K562 (cell line): ENCODE data around the gene APOM. TPM values are rescaled to one million over a fixed set of nuclear protein-coding genes. Genes with fewer than 3 reads are reported as not detected.

Experiments
- CTCFL ChIP-seq: IDR thresholded peaks from 2 replicates; pipeline ENCODE4 v1.6.1; 2011; ENCODE audit warnings: borderline replicate concordance, low read depth, mild to moderate bottlenecking, moderate library complexity, low read length; ENCODE audit not compliant: insufficient read depth, poor library complexity, severe bottlenecking
- GMEB1 ChIP-seq: fragments of 250-450 bp; sonication (Bioruptor Pico); IDR thresholded peaks from 2 replicates; pipeline ENCODE4 v1.4.0; 2020; ENCODE audit warnings: mild to moderate bottlenecking
- HOMEZ ChIP-seq: fragments of 250-450 bp; sonication (Bioruptor Pico); IDR thresholded peaks from 2 replicates; pipeline ENCODE4 v1.4.0; 2020; ENCODE audit warnings: mild to moderate bottlenecking, moderate library complexity
- KAT2B ChIP-seq: IDR thresholded peaks from one replicate; pipeline ENCODE4 v1.6.1; 2012; ENCODE audit warnings: low read depth, mild to moderate bottlenecking, control low read depth, inconsistent platforms, low read length, moderate library complexity
- NONO ChIP-seq, 2 experiments: fragments of 200-400 bp in 1 of 2; fragments of 450-650 bp in 1 of 2; formaldehyde crosslinking in 1 of 2; IDR thresholded peaks; 2 replicates each; pipeline ENCODE4 v1.6.1; 2017; ENCODE audit warnings: low read depth in 2 of 2, mild to moderate bottlenecking in 2 of 2, moderate library complexity in 2 of 2, low read length in 1 of 2
- POLR3G ChIP-seq: IDR thresholded peaks from 2 replicates; pipeline ENCODE4 v1.6.1; 2011; ENCODE audit not compliant: insufficient read length, insufficient replicate concordance; ENCODE audit errors: extremely low read depth
- RBM14 ChIP-seq: fragments of 200-400 bp; formaldehyde crosslinking; IDR thresholded peaks from 2 replicates; pipeline ENCODE4 v1.6.1; 2018; ENCODE audit warnings: low read depth, mild to moderate bottlenecking, low read length, moderate library complexity, borderline replicate concordance; ENCODE audit not compliant: insufficient read depth
- RFX1 ChIP-seq: fragments of 450-650 bp; IDR thresholded peaks from 2 replicates; pipeline ENCODE4 v1.6.1; 2016; ENCODE audit warnings: mild to moderate bottlenecking, moderate library complexity
- SMARCA4 ChIP-seq: fragments of 450-650 bp; IDR thresholded peaks from 2 replicates; pipeline ENCODE4 v1.6.1; 2016
- ZC3H8 ChIP-seq: fragments of 450-650 bp; IDR thresholded peaks from 2 replicates; pipeline ENCODE4 v1.6.1; 2017
- ZNF133 ChIP-seq: fragments of 250-450 bp; sonication (Bioruptor Pico); IDR thresholded peaks from 2 replicates; pipeline ENCODE4 v1.4.0; 2020; ENCODE audit warnings: mild to moderate bottlenecking
- polyA plus RNA-seq, 8 experiments: library from polyadenylated mRNA; depleted of rRNA in 4 of 8; stranded (reverse) in 5 of 8; unstranded in 3 of 8; fragments of >200 nt; fragmentation: Nextera tagmentation in 2 of 8; fragmentation: Illumina TruSeq in 1 of 8; extraction: Ambion mirVana in 2 of 8; extraction: Trizol in 1 of 8; gene quantifications; 2 replicates each; pipeline versions ENCODE4 v1.2.1 to v1.2.3, GENCODE V29; 2011 to 2014; ENCODE audit warnings: inconsistent platforms in 1 of 8, missing spikeins in 1 of 8
- total RNA-seq, 7 experiments: library from RNA; depleted of rRNA in 6 of 7; stranded (reverse); fragments of >200 nt in 6 of 7; fragmentation: Illumina TruSeq in 2 of 7; extraction: Trizol in 2 of 7; gene quantifications; 2 replicates each; pipeline versions ENCODE4 v1.2.1 to v1.2.3, GENCODE V29; 2011 to 2021; ENCODE audit warnings: low replicate concordance in 1 of 7
- TF ChIP-seq, protein P1 (sequence below): IDR thresholded peaks from 2 replicates; pipeline ENCODE4 v1.6.1; 2014; ENCODE audit warnings: antibody characterized with exemption
- TF ChIP-seq, protein P2 (sequence below): fragments of 450-650 bp; IDR thresholded peaks from 2 replicates; pipeline ENCODE4 v1.6.1; 2017; ENCODE audit warnings: antibody characterized with exemption
- TF ChIP-seq, protein P3 (sequence below): fragments of 250-450 bp; sonication (Bioruptor Pico); IDR thresholded peaks from 2 replicates; pipeline ENCODE4 v1.5.0; 2021; ENCODE audit warnings: mild to moderate bottlenecking, borderline replicate concordance

Gene APOM
- total and polyA plus RNA-seq, 9 of the 15 experiments (the other 6 are each of a cell fraction or from before 2014, with no cell fraction given) = 5.7 to 24.3 (median 10.4) TPM

- TF ChIP-seq, protein P1, sequence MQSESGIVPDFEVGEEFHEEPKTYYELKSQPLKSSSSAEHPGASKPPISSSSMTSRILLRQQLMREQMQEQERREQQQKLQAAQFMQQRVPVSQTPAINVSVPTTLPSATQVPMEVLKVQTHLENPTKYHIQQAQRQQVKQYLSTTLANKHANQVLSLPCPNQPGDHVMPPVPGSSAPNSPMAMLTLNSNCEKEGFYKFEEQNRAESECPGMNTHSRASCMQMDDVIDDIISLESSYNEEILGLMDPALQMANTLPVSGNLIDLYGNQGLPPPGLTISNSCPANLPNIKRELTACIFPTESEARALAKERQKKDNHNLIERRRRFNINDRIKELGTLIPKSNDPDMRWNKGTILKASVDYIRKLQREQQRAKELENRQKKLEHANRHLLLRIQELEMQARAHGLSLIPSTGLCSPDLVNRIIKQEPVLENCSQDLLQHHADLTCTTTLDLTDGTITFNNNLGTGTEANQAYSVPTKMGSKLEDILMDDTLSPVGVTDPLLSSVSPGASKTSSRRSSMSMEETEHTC = peak; percentile 7; the same call in 1 of the 2 replicates
- TF ChIP-seq RFX1 = no peak
- peak; percentile 70 for TF ChIP-seq GMEB1 (CRISPR knock-in tag)
- TF ChIP-seq, protein P2, sequence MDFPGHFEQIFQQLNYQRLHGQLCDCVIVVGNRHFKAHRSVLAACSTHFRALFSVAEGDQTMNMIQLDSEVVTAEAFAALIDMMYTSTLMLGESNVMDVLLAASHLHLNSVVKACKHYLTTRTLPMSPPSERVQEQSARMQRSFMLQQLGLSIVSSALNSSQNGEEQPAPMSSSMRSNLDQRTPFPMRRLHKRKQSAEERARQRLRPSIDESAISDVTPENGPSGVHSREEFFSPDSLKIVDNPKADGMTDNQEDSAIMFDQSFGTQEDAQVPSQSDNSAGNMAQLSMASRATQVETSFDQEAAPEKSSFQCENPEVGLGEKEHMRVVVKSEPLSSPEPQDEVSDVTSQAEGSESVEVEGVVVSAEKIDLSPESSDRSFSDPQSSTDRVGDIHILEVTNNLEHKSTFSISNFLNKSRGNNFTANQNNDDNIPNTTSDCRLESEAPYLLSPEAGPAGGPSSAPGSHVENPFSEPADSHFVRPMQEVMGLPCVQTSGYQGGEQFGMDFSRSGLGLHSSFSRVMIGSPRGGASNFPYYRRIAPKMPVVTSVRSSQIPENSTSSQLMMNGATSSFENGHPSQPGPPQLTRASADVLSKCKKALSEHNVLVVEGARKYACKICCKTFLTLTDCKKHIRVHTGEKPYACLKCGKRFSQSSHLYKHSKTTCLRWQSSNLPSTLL = no peak
- TF ChIP-seq, protein P3, sequence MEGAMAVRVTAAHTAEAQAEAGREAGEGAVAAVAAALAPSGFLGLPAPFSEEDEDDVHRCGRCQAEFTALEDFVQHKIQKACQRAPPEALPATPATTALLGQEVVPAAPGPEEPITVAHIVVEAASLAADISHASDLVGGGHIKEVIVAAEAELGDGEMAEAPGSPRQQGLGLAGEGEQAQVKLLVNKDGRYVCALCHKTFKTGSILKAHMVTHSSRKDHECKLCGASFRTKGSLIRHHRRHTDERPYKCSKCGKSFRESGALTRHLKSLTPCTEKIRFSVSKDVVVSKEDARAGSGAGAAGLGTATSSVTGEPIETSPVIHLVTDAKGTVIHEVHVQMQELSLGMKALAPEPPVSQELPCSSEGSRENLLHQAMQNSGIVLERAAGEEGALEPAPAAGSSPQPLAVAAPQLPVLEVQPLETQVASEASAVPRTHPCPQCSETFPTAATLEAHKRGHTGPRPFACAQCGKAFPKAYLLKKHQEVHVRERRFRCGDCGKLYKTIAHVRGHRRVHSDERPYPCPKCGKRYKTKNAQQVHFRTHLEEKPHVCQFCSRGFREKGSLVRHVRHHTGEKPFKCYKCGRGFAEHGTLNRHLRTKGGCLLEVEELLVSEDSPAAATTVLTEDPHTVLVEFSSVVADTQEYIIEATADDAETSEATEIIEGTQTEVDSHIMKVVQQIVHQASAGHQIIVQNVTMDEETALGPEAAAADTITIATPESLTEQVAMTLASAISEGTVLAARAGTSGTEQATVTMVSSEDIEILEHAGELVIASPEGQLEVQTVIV = peak; percentile 91
- TF ChIP-seq SMARCA4 = peak; percentile 21; the same call in 1 of the 2 replicates
- no peak for TF ChIP-seq RBM14
- no peak; the same call in 1 of the 2 replicates for TF ChIP-seq ZNF133 (CRISPR knock-in tag)
- TF ChIP-seq HOMEZ (CRISPR knock-in tag) = no peak; the same call in 1 of the 2 replicates
- peak; percentile 84 for TF ChIP-seq CTCFL
- TF ChIP-seq ZC3H8 = 0 out of 2 replicates have a peak, but pooled peaks have one; percentile 53
- TF ChIP-seq POLR3G = no peak
- TF ChIP-seq KAT2B = peak; percentile 10
- peak in 1 of 2 experiments; percentile 98; a peak in 2 of 4 replicates for TF ChIP-seq NONO (IDR thresholded peaks at IDR 0.05; ENCODE audit: low read depth in 2 of 2, low read length in 1 of 2)
Observed at GRCh38 chr6:31702819-31703716, 47.4 kb downstream of the APOM start, which contains the start of gene ABHD16A (continued).
